ENCODE measurements around the gene SIN3A.
"Not testable (repeated sequence)": the region's sequence is repeated elsewhere in the genome, so short reads cannot be mapped to it uniquely, and the experiment has no call there.

DNA sequence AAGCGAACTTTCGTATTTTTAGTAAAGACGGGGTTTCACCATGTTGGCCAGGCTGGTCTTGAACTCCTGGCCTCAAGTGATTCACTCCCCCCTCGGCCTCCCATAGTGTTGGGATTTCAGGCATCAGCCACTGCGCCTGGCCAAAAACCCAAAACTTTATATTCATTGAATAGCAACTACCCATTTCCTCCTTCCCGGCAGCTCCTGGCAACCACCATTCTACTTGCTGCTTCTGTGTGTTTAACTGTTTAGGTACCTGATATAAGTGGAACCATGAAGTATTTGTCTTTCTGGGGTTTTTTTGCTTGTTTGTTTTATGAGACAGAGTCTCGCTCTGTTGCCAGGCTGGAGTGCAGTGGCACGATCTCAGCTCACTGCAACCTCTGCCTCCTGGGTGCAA lies 107.5 kb downstream of the SIN3A start:
- not testable (repeated sequence) for TF ChIP-seq CTCF, POLR2A (IDR thresholded peaks at IDR 0.05)

Measured in Peyer's patch (tissue), 4 donors.